HG03045 (cell line): ENCODE data around the gene TASP1.
"Not testable (repeated sequence)": the region's sequence is repeated elsewhere in the genome, so short reads cannot be mapped to it uniquely, and the experiment has no call there.

Source experiments
- ATAC-seq: cut with Tn5 transposase; IDR thresholded peaks from one replicate; pipeline ENCODE4 v1.9.1; 2021; ENCODE audit warnings: mild to moderate bottlenecking, moderate library complexity; ENCODE audit not compliant: unreplicated experiment

Gene TASP1

DNA sequence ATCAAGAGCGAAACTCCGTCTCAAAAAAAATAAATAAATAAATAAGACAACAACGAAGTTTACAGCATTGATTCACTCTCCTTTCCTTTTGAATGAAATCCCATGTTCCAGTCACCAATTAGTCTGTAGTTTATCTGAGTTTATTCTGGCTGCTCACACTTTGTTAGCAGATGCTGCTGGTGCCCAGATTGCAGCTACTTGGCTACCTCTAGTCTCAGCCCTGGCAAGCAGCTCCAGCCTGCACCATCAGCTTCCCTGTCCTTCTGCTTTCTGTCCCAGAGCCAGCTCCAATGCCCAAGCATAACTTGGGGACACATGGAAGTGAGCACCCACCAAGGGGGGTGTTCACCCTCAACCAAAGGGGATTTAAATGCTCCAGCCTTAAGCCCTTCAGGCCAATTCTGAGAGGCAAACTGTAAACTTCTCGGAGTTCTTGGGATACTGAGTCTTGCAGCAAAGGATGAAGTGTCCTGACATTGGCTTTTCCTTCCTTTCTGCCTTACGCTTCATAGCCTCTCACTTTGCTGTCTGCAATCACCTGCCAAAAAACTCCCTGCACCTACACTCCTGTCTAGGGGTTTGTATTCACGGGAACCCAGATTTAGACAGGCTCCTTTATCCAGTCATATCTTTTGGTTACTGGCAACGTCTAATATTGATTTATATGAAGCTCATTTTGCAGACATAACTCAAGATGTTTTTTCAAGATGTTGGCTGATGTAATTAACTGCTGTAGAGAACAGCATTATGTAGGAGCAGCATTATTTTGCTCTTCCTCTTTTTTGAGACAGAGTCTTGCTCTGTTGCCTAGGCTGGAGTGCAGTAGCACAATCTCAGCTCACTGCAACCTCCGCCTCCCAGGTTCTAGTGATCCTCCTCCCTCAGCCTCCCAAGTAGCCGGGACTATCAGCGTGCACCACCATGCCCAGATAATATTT, 9.8 kb upstream of the TASP1 start:
- ATAC-seq, result no peak

DNA sequence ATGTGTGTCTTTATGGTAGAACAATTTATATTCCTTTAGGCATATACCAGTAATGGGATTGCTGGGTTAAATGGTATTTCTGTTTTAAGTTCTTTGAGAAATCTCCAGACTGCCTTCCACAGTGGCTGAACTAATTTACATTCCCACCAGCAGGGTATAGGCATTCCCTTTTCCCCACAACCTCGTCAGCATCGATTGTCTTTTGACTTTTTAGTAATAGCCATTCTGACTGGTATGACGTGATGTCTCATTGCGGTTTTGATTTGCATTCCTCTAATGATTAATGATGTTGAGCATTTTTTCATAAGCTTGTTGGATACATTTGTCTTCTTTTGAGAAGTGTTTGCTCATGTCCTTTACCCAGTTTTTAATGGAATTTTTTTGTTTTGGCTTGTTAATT, 5.3 kb upstream of the TASP1 start:
- ATAC-seq, result no peak

DNA sequence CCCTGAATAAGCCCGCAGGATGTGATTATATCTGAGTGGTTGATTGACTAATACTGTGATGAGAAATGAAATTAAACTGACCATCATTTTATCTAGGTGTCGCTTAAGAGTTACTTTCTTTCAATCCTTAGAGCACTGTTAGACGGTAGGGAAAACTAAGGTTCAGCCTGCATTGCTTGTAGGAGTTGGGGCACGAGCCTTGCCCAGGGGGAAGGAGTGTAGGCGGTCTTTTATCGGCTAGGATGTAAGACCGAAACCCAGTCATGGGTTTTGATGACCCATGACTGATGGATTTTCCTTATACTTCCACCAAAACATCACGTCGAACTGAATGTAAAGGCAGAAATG, 392 bp upstream of the TASP1 start:
- ATAC-seq, result no peak

DNA sequence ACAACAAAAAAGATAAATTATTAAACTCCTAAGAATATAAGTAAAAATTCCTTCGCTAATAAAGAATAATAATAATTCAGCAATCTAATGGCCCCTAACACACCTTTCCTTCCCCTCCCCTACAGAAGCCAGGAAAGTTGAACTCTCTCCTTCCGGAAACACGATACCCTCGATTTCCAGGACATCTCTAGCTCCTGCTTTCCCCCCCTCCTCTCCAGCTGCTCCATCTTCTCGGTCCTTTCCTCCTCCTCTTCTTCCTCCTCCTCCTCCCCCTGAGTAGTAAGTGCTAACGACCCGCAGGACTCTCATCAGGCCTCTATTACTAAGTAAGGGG, 603 bp downstream of the TASP1 start:
- no peak for ATAC-seq

DNA sequence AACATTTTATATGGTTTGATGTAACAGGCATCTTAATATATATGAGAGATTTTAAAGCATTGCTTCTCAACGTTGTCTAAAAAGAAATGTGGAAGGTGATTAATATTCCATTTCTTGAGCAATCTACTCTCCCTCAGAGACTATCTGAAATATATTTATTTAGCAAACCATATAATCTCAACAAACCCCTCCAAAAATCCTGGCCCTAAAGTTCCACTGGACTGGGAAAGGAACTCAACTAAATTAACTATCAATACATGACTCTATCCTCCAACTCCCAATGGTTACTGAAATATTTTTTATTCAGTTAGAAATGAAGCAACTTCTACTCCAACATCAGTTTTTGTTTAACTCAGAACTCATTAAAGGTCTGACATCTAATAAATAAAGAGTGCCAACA, 6.3 kb downstream of the TASP1 start:
- ATAC-seq, result no peak

DNA sequence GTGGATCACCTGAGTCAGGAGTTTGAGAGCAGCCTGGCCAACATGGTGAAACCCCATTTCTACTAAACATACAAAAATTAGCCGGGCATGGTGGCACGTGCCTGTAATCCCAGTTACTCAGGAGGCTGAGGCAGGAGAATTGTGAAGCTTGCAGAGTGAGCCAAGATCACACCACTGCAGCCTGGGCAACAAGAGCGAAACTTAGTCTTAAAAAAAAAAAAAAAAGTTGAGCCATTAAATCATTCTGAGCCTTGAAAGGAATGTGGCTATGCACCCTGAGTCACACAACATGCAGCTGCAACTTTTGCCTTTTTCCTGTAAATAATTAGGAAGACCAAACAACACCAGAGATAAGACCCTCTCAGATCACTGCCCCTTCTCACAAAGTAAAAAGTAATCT, 11.2 kb downstream of the TASP1 start:
- ATAC-seq, result not testable (repeated sequence)

DNA sequence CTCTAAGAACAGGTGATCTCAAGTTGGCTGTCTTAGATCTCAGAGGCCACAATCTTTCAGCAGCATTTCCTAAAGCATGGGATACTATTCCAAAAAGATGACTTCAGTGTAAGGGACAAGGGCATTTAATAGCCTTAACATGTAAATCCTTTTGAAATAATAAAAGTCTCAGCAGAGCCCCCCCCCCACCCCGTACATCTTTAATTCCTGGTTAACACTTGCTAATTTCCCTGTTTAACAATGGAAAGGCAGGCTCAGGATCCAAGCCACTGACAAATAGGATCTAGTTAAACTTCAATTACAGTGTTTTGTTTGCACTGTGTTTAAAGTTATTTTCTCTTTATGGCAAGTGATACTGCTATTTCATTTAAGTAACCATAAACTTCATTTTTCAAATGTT, 12.0 kb downstream of the TASP1 start:
- no peak for ATAC-seq

DNA sequence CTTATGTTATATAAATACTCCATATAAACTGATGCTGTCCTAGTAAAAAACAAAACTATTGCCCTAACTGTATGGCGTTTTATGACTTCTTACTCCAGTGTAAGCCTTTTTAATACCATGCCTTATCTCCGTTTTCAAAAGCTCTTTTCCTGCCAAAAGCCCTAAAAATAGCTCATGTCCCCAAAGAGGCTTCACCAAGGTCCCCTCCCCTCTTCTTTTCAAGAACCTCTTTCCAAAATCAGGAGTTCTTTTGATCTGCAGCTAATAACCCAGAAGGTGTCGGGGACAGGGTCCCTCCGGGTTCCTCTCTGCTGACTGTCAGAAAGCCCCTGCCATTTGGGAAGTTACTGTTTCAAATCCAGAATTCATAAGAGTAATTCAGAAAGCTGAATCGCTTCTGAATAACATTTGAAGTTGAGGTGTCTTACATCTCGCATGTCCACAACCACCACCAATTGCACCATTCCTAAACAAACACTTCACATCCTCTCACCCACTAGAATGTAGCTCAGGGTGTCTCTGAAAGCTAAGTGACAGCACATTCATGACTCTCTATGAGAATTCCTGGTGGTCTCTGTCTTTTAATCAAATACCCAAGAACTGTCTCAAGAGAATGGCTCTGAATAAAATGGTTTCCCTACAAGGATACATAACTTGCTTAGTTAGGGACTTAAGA, 13.3 kb downstream of the TASP1 start:
- no peak for ATAC-seq

DNA sequence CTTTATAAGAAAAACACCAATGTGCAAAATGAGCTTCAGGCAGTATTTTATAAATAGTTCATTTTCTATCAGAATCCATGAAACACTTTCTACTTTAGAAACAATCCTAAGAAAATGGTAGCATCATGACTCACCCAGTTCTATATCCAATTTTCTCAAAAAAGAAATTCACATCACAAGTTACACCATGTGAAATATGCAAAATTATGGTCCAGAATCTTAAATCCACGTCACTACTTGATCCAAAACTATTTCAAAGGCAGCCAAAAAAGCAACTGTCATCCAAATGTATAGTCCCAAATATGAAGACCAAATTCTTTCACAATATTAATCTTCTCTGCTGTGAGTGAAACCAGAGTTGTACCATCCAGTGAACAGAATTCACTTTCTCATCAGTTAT, 19.3 kb downstream of the TASP1 start:
- ATAC-seq, result not testable (repeated sequence)

DNA sequence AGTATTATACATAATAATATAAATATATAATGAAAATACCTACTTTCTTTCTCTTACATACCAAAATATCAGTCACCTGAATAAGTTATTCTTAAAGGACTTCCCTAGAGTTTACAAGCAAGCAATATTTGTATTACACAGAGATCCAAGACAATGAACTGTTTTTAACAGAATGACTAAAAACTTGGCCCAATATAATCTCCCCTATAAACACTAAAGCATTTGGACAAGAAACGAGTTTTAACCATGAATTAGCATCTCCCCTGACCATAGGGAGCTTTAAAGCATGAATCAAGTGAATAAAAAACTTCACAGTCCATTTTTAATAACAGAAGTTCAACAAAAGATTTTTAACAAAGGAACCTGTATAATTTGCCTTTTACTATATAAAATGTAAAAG, 20.3 kb downstream of the TASP1 start:
- ATAC-seq, result not testable (repeated sequence)

DNA sequence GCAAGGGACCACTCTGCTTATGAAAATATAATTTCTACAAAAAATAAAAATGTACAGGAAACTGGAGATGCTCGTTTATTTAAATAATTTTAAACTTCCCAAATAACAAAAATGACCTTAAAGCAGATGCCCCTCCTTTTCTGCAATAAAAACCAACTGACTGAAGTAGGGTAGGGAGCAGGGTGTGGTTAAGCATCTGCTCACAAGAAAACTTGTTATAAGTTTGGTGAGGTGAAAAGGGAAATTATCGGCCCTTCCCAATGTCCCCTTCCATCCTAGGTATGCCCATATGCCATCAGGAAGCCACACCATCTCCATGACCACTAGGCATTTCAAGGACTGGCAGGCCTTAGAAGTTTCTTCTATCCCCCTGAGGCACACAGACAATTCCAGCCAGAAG, 21.1 kb downstream of the TASP1 start:
- ATAC-seq, result not testable (repeated sequence)

DNA sequence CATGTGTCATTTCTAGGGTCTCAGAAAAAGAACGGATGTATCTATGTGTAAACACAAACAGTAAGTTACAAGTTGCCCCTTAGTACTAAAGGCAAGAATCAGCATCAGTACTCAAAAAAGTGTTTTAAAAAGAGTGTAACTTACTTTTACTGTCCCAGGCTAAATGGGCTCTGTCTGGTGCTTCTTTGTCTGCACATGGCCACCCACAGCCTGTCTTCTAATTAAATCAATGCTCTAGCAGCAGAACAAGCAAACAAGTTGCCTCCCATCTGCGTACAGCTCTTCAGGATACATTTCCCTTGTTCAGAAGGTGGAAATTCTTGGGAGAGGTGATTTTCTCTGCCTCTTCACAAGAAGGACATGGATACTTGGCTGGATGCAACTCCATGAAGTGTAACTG, 22.0 kb downstream of the TASP1 start:
- ATAC-seq, result not testable (repeated sequence)

DNA sequence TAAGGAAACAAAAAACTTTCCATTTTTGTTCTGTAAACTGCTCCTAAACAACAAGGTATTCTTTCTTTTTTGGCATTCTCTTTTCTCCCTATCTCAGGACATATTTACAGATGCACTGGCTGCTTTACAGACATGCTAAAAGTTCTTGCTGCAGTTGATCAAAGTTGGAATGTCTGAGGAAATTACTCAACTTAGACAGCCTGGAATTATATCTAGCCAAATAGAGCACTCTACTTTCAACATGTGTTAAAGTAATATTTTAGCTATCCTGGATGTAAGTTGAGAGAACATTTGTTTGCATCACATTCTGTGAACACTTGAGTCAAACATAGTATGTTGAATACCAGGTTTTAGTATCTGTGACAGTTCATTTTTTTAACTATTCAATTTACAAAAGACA, 24.8 kb downstream of the TASP1 start:
- no peak for ATAC-seq

DNA sequence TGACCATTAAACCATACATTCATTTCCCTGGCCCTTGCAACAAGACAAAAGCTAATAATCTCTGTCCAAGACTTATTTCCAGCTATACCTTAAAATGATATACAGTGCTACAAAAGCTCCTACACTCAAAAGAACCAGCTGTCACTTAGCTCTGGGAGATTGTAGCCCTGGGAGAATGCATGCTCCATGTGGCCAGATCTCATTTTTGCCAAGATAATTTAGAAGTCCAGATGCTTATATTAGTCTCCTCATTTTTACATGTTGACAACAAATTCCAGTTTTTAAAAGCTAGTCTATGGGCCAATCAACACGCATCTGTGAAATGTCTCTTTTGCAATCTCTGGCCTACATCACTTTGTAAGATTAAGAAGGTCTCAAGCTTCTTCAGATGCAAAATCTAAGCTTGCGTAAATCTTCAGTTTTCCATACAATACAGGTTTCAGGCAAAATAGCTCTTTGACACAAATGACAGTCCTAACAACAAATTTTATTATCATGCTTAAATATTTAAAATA, 27.1 kb downstream of the TASP1 start:
- no peak for ATAC-seq

DNA sequence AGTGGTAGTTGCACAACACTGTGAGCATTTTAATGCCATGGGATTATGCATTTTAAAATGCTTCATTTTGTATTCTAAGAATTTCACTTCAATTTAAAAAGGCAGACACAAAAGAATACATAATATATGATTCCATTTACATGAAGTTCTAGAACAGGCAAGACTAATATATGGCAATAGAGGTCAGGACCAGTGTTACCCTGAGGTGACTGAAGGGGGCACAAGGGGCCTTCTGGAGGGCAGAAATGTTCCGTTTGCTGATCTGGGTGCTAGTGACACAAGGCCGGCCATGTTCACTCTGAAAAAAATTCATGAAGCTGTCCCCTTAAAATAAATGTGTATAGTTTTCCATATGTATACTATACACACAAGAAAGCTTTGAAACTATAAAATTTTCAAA, 28.5 kb downstream of the TASP1 start:
- no peak for ATAC-seq

DNA sequence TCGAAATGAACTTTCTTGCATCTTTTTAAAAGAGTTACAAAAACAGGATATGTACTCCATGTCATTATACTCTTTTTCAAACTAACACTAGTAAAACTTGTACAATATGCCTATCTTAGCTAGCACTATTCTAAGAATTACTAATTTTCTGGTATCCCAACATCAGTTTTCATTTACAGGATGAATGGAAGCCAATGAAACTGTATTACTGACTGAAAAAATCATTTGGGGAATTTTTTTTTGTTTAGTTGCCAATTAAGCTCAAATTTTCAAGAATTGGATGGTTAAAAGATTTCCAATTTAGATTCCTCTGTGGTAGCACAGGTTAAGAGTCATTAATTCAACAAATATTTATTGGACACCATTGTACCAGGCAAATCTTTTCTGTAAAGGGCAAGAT, 30.7 kb downstream of the TASP1 start:
- ATAC-seq, result no peak

DNA sequence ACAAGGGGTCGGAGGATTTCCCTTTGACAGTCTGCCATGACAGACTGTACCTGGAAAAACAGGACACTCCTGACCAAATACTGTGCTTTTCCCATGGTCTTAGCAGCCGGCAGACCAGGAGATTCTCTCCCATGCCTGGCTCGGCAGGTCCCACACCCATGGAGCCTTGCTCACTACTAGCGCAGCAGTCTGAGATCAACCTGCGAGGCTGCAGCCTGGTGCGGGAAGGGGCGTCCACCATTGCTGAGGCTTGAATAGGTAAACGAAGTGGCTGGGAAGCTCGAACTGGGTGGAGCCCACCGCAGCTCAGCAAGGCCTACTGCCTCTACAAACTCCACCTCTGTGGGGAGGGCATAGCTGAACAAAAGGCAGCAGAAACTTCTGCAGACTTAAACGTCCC, 45.3 kb downstream of the TASP1 start:
- ATAC-seq, result not testable (repeated sequence)

DNA sequence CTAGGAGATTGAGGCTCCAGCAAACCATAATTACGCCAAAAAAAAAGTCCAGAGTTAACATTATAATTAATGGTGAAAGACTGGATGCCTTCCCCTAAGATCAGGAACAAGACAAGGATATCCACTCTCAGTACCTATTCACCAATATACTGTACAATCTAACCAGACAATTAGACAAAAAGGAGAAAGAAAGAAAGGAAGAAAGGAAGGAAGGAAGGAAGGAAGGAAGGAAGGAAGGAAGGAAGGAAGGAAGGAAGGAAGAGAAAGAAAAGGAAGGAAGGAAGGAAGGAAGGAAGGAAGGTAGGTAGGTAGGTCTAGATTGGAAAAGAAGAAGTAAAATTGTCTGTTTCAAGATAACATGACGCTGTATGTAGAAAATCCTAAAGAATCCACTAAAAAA, 50.7 kb downstream of the TASP1 start:
- no peak for ATAC-seq

DNA sequence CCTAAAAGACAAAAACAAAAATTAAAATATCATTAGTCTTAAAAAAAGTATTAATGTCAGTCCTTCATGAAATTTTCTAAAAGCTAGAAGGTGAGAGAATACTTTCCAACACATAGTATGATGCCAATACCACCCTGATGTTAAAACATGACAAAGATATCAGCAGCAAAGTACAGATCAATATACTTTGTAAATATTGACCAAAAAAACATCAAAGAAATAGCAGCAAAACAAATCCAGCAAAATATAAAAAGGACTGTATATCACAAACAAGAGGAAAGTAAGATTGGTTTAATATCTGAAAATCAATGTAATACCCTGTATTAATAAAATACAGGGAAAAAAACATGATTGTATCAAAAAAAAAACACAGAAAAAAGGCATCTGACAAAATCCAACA, 51.4 kb downstream of the TASP1 start:
- ATAC-seq, result no peak

DNA sequence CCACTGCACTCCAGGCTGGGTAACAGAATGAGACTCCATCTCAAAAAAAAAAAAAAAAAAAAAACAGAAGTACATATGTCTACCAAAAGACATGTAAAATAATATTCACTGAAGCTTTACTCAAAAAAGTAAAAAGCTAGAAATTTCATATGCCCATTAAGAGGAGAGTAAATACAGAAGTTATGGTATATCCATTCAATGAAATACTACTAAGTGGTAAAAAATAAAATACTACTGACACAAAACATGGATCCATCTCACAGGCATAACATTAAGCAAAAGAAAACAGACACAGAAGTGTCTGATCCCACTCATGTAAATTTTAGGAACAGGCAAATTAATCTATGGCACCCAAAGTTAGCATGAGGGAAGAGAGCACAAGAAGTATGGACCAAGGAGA, 52.6 kb downstream of the TASP1 start:
- no peak for ATAC-seq

DNA sequence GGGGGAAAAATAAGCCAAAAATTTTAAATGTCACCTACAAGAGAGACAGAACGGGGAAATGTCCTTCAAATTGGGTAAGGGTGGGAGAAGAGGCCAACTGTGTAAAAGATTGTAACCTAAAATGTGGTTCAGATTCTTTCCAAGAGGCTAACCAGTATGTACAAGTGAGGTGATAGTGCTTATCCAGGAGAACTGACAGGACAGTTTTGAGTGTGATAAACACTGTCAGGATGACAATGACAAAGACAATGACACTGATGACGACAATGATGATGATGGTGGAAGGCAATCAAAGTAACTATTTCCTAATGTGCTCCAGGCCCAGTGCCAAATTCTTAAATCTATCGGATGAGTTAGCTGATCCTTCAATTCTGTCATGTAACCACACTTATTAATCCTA, 57.3 kb downstream of the TASP1 start:
- ATAC-seq, result no peak

DNA sequence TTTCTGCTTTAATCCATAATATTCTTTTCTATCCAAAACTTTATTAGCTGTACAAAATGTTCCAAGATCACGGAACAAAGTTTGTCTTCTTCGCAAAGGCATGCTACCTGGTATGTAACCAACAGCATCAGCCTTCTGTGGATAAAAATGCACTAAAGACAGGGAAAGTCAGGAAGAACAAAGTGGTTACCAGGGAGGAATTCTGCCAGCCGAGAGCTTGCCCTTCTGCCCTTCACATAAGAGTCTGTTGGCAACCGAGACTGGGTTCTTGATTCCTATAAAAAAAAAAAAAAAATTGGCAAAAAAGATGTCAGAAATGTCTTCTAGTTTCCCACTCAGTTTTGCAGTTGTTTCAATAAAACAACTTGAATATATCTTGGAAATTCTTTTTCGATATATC, 58.0 kb downstream of the TASP1 start:
- ATAC-seq, result no peak
